SK-N-SH treated with all-trans-retinoic acid at 6 μM for 48 hours (cell line): Measurements from ENCODE around the gene RAPGEF1.

Experiments used
- ATAC-seq: fragments of 200-7000 bp; cut with Tn5 transposase; 3 replicates; pipeline ENCODE4 v1.9.1; 2020; ENCODE audit warnings: mild to moderate bottlenecking, moderate library complexity
- CSDC2 ChIP-seq: fragments of 250-450 bp; sonication (Bioruptor Pico); IDR thresholded peaks from 2 replicates; pipeline ENCODE4 v1.5.0; 2020; ENCODE audit warnings: mild to moderate bottlenecking, moderate library complexity
- CSRNP3 ChIP-seq: fragments of 250-450 bp; sonication (Bioruptor Pico); IDR thresholded peaks from 2 replicates; pipeline ENCODE4 v1.5.1; 2021; ENCODE audit warnings: mild to moderate bottlenecking, moderate library complexity
- ESRRG ChIP-seq: fragments of 250-450 bp; sonication (Bioruptor Pico); IDR thresholded peaks from 2 replicates; pipeline ENCODE4 v1.6.1; 2021; ENCODE audit warnings: mild to moderate bottlenecking
- GLIS3 ChIP-seq: fragments of 250-450 bp; sonication (Bioruptor Pico); IDR thresholded peaks from 2 replicates; pipeline ENCODE4 v1.5.0; 2020; ENCODE audit warnings: mild to moderate bottlenecking, moderate library complexity
- ISL1 ChIP-seq: fragments of 250-450 bp; sonication (Bioruptor Pico); IDR thresholded peaks from 2 replicates; pipeline ENCODE4 v2.1.2; 2022; ENCODE audit warnings: mild to moderate bottlenecking, moderate library complexity
- OSR1 ChIP-seq: fragments of 250-450 bp; sonication (Bioruptor Pico); IDR thresholded peaks from 2 replicates; pipeline ENCODE4 v1.8.0; 2022; ENCODE audit warnings: moderate library complexity, mild to moderate bottlenecking, inconsistent platforms
- POU6F1 ChIP-seq: fragments of 250-450 bp; sonication (Bioruptor Pico); IDR thresholded peaks from 2 replicates; pipeline ENCODE4 v1.8.0; 2021; ENCODE audit warnings: low read depth, mild to moderate bottlenecking, moderate library complexity, borderline replicate concordance
- PPARA ChIP-seq: fragments of 250-450 bp; sonication (Bioruptor Pico); IDR thresholded peaks from 2 replicates; pipeline ENCODE4 v1.5.0; 2020; ENCODE audit warnings: mild to moderate bottlenecking, borderline replicate concordance
- RARB ChIP-seq: fragments of 250-450 bp; sonication (Bioruptor Pico); IDR thresholded peaks from 2 replicates; pipeline ENCODE4 v1.8.0; 2021; ENCODE audit warnings: mild to moderate bottlenecking, moderate library complexity
- SNAI2 ChIP-seq: fragments of 250-450 bp; sonication (Bioruptor Pico); IDR thresholded peaks from 2 replicates; pipeline ENCODE4 v1.5.0; 2020; ENCODE audit warnings: mild to moderate bottlenecking, moderate library complexity
- TCF4 ChIP-seq: fragments of 250-450 bp; sonication (Bioruptor Pico); IDR thresholded peaks from 2 replicates; pipeline ENCODE4 v1.8.0; 2021; ENCODE audit warnings: mild to moderate bottlenecking, moderate library complexity, borderline replicate concordance
- TSHZ2 ChIP-seq: fragments of 250-450 bp; sonication (Bioruptor Pico); IDR thresholded peaks from 2 replicates; pipeline ENCODE4 v1.5.0; 2020; ENCODE audit warnings: mild to moderate bottlenecking, moderate library complexity
- ZC3H10 ChIP-seq: fragments of 250-450 bp; sonication (Bioruptor Pico); IDR thresholded peaks from 2 replicates; pipeline ENCODE4 v1.5.1; 2021; ENCODE audit warnings: mild to moderate bottlenecking, moderate library complexity
- ZFP3 ChIP-seq: fragments of 250-450 bp; sonication (Bioruptor Pico); IDR thresholded peaks from 2 replicates; pipeline ENCODE4 v1.5.0; 2020; ENCODE audit warnings: mild to moderate bottlenecking, moderate library complexity
- ZFP30 ChIP-seq: fragments of 450-650 bp; formaldehyde crosslinking; IDR thresholded peaks from 2 replicates; pipeline ENCODE4 v1.5.0; 2022; ENCODE audit warnings: mild to moderate bottlenecking, moderate library complexity
- ZNF565 ChIP-seq: fragments of 450-650 bp; formaldehyde crosslinking; conservative IDR thresholded peaks from 2 replicates; pipeline ENCODE4 v1.5.0; 2020; ENCODE audit warnings: low read depth, mild to moderate bottlenecking, moderate library complexity
- TF ChIP-seq, protein P1 (sequence below): fragments of 250-450 bp; sonication (Bioruptor Pico); IDR thresholded peaks from 2 replicates; pipeline ENCODE4 v1.5.1; 2020; ENCODE audit warnings: low read depth, mild to moderate bottlenecking, moderate library complexity

RAPGEF1 gene

DNA sequence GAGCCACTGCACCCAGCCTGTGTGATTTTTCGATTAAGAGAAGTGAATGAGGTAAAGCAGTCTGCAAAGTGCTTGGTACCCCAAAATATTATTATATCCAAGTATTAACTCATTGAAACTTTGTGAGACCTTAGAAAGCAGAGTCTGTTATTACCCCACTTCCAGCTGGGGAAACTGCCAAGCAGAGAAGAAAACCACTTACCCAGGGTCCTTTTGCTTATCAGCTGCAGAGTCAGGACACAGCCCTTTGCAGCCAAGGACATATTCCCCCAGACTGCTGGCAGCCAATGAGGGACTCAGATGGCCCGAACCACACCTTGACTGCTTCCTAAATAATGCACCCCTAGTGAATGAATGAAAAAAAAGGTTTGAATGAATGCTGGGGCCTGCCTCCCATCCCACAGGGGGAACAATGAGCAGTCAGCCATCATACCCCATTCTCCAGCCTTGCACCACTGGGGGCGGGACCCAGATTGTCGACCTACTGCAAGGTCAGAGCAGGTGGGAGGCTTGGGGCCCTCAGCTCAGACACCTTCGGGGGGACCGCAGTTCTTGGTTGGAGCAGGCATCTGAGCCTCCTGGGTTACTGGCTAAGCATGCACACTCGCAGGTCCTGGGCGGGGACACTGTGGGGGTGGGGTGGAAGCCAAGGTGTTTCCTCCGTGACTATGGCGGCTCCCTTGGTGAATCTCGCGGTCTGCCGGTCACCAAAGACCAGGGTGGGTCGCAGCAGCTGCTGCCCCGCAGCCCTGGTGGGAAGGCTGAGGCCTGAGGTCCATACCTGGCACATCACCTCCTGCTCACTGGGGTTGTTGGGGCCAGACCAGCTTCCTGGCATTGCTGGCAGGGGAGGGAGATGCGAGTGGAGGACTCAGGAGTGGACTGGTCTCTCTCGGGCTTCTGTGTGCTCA lies 164.9 kb downstream of the RAPGEF1 start:
- no peak for ATAC-seq
- TF ChIP-seq ISL1 (CRISPR knock-in tag) (no peak), ESRRG (CRISPR knock-in tag) (no peak), ZFP3 (no peak), OSR1 (no peak), ZNF565 (no peak), CSRNP3 (CRISPR knock-in tag) (no peak), ZC3H10 (CRISPR knock-in tag) (no peak), PPARA (CRISPR knock-in tag) (no peak), ZFP30 (no peak), CSDC2 (no peak), TSHZ2 (CRISPR knock-in tag) (no peak), RARB (CRISPR knock-in tag) (no peak), TCF4 (CRISPR knock-in tag) (no peak)
- TF ChIP-seq, protein P1, sequence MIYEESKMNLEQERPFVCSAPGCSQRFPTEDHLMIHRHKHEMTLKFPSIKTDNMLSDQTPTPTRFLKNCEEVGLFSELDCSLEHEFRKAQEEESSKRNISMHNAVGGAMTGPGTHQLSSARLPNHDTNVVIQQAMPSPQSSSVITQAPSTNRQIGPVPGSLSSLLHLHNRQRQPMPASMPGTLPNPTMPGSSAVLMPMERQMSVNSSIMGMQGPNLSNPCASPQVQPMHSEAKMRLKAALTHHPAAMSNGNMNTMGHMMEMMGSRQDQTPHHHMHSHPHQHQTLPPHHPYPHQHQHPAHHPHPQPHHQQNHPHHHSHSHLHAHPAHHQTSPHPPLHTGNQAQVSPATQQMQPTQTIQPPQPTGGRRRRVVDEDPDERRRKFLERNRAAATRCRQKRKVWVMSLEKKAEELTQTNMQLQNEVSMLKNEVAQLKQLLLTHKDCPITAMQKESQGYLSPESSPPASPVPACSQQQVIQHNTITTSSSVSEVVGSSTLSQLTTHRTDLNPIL (CRISPR knock-in tag): no peak

DNA sequence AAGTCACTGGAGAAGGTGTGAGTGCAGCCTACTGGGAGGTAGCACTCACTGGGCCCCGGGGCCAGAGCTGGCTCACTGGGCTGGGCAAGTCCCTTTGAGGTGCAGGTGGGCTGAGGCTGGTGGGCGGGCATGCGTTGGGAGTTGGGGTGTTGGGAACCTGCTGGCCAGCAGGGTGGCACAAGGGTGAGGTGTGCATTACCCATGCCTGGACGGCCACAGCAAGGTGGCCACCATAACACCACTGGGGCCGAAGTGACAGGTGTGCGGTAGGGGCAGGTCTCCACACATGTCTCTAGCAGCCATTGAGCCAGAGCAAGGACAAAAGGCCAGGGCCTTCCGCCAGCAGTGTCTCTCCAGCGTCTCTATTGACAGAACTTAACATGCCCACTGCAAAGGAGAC lies 172.0 kb downstream of the RAPGEF1 start:
- TF ChIP-seq SNAI2 (CRISPR knock-in tag) (no peak), POU6F1 (CRISPR knock-in tag) (no peak)
- no peak for ATAC-seq

- TF ChIP-seq TSHZ2 (CRISPR knock-in tag): no peak
- no peak for TF ChIP-seq CSDC2
- ATAC-seq: no peak
Observed at GRCh38 chr9:131566158-131566557, 173.7 kb downstream of the RAPGEF1 start.

DNA sequence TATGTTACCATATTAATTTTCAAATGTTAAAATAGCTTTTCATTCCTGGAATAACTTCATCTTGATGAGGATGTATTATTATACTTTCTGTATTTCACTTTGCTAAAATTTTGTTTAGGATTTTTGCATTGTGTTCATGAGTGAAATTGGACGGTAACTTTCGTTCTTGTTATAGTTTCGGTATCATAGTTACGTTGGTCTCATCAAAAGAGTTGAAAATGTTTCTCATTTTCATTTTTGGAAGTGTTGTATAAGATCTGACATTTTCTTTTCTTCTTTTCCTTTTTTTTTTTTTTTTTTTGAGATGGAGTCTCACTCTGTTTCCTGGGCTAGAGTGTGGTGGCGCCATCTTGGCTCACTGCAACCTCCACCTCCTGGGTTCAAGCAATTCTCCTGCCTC lies 174.5 kb downstream of the RAPGEF1 start:
- ATAC-seq: no peak
- TF ChIP-seq TSHZ2 (CRISPR knock-in tag) (no peak), GLIS3 (CRISPR knock-in tag) (no peak)
